NCI-H510A treated with DMSO at 0.1 percent for 48 hours (cell line): ENCODE results near the gene AK4.

Experiments
- DNase-seq: peaks from one replicate; lab custom pipeline; 2025; lab: John Stamatoyannopoulos, UW

Gene AK4

GRCh38 chr1:65278376-65279069 is 130.5 kb downstream of the AK4 start:
- no peak for DNase-seq

- DNase-seq = no peak
Measured at GRCh38 chr1:65279070-65279779, 131.2 kb downstream of the AK4 start.
